RWPE2 (cell line): ENCODE data around the gene PNLIPRP1.

Source experiments
- ATAC-seq: fragments of 200-7000 bp; cut with Tn5 transposase; 3 replicates; pipeline ENCODE4 v1.9.1; 2021; ENCODE audit warnings: low read depth
- DNase-seq: peaks from one replicate; pipeline ENCODE4 v3.0.0-alpha.2; 2020; ENCODE audit warnings: low spot score
- H3K27ac ChIP-seq: fragments of 450-650 bp; 2 replicates; pipeline ENCODE4 v1.5.1; 2017; ENCODE audit warnings: mild to moderate bottlenecking; ENCODE audit not compliant: poor library complexity, severe bottlenecking
- H3K27me3 ChIP-seq: fragments of 250-450 bp; sonication (Bioruptor Pico); 2 replicates; pipeline ENCODE4 v1.5.1; 2021; ENCODE audit warnings: mild to moderate bottlenecking, moderate library complexity; ENCODE audit not compliant: insufficient read depth, poor library complexity, severe bottlenecking
- H3K36me3 ChIP-seq: fragments of 250-450 bp; sonication (Bioruptor Pico); 2 replicates; pipeline ENCODE4 v1.5.1; 2020; ENCODE audit warnings: low read depth, mild to moderate bottlenecking, moderate library complexity
- H3K4me1 ChIP-seq: fragments of 250-450 bp; sonication (Bioruptor Pico); 2 replicates; pipeline ENCODE4 v1.5.1; 2021; ENCODE audit warnings: mild to moderate bottlenecking, moderate library complexity; ENCODE audit not compliant: insufficient read depth, poor library complexity, severe bottlenecking
- H3K4me3 ChIP-seq: fragments of 250-450 bp; sonication (Bioruptor Pico); 2 replicates; pipeline ENCODE4 v1.5.1; 2021; ENCODE audit warnings: mild to moderate bottlenecking, moderate library complexity; ENCODE audit not compliant: severe bottlenecking
- H3K9me3 ChIP-seq: fragments of 250-450 bp; sonication (Bioruptor Pico); 2 replicates; pipeline ENCODE4 v1.5.1; 2021; ENCODE audit warnings: mild to moderate bottlenecking, moderate library complexity; ENCODE audit not compliant: severe bottlenecking
- TF ChIP-seq, protein P1 (sequence below): fragments of 450-650 bp; IDR thresholded peaks from one replicate; pipeline ENCODE4 v1.5.1; 2017; ENCODE audit warnings: mild to moderate bottlenecking, moderate library complexity; ENCODE audit not compliant: poor library complexity, severe bottlenecking

Gene PNLIPRP1

DNA sequence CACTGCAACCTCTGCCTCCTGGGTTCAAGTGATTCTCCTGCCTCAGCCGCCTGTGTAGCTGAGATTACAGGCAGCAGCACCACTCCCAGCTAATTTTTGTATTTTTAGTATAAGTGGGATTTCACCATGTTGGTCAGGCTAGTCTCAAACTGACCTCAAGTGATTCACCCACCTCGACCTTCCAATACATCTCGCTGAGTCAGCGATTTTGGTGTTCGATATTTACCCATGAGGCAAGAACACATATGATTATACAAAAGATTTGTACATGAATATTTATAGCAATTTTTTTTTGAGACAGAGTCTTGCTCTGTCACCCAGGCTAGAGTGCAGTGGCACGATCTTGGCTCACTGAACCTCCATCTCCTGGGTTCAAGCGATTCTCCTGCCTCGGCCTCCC is 25.2 kb upstream of the PNLIPRP1 start:
- Histone ChIP-seq H3K27ac (no peak overlapping the region), H3K27me3 (no peaks in the 10 kb centered on the region), H3K9me3 (no peaks in the 10 kb centered on the region), H3K4me1 (no peaks in the 10 kb centered on the region), H3K36me3 (no peaks in the 10 kb centered on the region), H3K4me3 (no peak overlapping the region)
- ATAC-seq (no peak), DNase-seq (no peak)
- TF ChIP-seq, protein P1, sequence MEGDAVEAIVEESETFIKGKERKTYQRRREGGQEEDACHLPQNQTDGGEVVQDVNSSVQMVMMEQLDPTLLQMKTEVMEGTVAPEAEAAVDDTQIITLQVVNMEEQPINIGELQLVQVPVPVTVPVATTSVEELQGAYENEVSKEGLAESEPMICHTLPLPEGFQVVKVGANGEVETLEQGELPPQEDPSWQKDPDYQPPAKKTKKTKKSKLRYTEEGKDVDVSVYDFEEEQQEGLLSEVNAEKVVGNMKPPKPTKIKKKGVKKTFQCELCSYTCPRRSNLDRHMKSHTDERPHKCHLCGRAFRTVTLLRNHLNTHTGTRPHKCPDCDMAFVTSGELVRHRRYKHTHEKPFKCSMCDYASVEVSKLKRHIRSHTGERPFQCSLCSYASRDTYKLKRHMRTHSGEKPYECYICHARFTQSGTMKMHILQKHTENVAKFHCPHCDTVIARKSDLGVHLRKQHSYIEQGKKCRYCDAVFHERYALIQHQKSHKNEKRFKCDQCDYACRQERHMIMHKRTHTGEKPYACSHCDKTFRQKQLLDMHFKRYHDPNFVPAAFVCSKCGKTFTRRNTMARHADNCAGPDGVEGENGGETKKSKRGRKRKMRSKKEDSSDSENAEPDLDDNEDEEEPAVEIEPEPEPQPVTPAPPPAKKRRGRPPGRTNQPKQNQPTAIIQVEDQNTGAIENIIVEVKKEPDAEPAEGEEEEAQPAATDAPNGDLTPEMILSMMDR, result no peak

DNA sequence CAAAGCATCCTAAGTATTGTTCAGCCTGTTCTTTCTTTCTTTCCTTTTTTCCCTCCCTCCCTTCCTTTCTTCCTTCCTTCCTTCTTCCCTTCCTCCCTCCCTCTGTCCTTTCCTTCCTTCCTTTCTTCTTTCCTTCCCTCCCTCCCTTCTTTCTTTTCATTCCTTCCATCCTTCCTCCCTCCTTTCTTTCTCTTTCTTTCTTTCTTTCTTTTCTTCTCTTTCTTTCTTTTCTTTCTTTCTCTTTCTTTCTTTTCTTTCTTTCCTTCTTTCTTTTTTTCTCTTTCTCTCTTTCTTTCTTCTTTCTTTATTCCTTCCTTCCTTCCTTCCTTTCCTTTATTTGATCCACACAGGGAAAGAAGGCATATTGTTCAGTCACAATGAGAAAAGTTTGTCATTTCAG is 23.8 kb upstream of the PNLIPRP1 start:
- no peak for ATAC-seq
- Histone ChIP-seq H3K9me3 (no peaks in the 10 kb centered on the region), H3K36me3 (no peaks in the 10 kb centered on the region), H3K27me3 (no peaks in the 10 kb centered on the region), H3K27ac (no peak overlapping the region), H3K4me1 (no peaks in the 10 kb centered on the region), H3K4me3 (no peak overlapping the region)
- TF ChIP-seq, protein P1, result no peak
- no peak for DNase-seq

- no peaks in the 10 kb centered on the region for H3K4me1 ChIP-seq
- no peak for DNase-seq
- H3K27me3 ChIP-seq, result no peaks in the 10 kb centered on the region
- TF ChIP-seq, protein P1, result no peak
- no peaks in the 10 kb centered on the region for H3K9me3 ChIP-seq
- no peak for ATAC-seq
- H3K4me3 ChIP-seq, result no peak overlapping the region
- H3K36me3 ChIP-seq, result no peaks in the 10 kb centered on the region
- H3K27ac ChIP-seq, result no peak overlapping the region
These were observed 23.4 kb upstream of the PNLIPRP1 start for GRCh38 chr10:116567335-116567734.

DNA sequence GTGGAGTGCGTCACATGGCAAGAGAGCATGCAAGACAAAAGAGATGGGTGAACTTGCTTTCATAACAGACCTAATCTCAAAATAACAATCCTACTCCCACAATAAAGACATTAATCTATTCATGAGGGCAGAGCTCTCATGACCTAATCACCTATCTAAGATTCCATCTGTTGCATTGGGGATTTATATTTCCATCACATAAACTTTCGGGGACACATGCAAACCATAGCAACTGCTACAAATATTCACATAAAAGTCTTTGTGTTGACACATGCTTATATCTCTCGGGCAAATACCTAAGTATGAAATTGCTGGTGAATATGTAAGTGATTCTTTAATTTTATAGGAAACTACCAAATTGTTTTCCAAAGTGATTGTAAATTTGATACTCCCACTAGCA is 16.0 kb upstream of the PNLIPRP1 start:
- Histone ChIP-seq H3K36me3 (no peaks in the 10 kb centered on the region), H3K9me3 (no peaks in the 10 kb centered on the region), H3K27me3 (no peaks in the 10 kb centered on the region), H3K27ac (no peak overlapping the region), H3K4me1 (no peaks in the 10 kb centered on the region), H3K4me3 (no peak overlapping the region)
- DNase-seq (no peak), ATAC-seq (no peak)
- TF ChIP-seq, protein P1, result no peak

- ATAC-seq, result no peak
- no peak overlapping the region for H3K4me3 ChIP-seq
- TF ChIP-seq, protein P1, result no peak
- H3K27me3 ChIP-seq, result no peaks in the 10 kb centered on the region
- no peak overlapping the region for H3K27ac ChIP-seq
- H3K9me3 ChIP-seq, result no peaks in the 10 kb centered on the region
- no peak for DNase-seq
- no peaks in the 10 kb centered on the region for H3K36me3 ChIP-seq
- H3K4me1 ChIP-seq, result no peaks in the 10 kb centered on the region
These were observed 2.7 kb upstream of the PNLIPRP1 start for GRCh38 chr10:116587878-116588591.
